Measurements from ENCODE around the gene SMIM28.

GRCh38 chr6:138416206-138416605, 38.5 kb downstream of the SMIM28 start:
- TF ChIP-seq, protein P1, sequence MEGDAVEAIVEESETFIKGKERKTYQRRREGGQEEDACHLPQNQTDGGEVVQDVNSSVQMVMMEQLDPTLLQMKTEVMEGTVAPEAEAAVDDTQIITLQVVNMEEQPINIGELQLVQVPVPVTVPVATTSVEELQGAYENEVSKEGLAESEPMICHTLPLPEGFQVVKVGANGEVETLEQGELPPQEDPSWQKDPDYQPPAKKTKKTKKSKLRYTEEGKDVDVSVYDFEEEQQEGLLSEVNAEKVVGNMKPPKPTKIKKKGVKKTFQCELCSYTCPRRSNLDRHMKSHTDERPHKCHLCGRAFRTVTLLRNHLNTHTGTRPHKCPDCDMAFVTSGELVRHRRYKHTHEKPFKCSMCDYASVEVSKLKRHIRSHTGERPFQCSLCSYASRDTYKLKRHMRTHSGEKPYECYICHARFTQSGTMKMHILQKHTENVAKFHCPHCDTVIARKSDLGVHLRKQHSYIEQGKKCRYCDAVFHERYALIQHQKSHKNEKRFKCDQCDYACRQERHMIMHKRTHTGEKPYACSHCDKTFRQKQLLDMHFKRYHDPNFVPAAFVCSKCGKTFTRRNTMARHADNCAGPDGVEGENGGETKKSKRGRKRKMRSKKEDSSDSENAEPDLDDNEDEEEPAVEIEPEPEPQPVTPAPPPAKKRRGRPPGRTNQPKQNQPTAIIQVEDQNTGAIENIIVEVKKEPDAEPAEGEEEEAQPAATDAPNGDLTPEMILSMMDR (IDR thresholded peaks at IDR 0.05; ENCODE audit: low read length): no peak
- TF ChIP-seq EZH2phosphoT487 (IDR thresholded peaks at IDR 0.05; ENCODE audit: low read length) (no peak), EZH2 (optimal IDR thresholded peaks at IDR 0.05; ENCODE audit: low read depth, low read length) (no peak)

All from MM.1S (cell line).